HepG2 (cell line): ENCODE measurements around the gene EYA4. TPM values are rescaled to one million over a fixed set of nuclear protein-coding genes. Genes with fewer than 3 reads are reported as not detected.

Source experiments
- ATAC-seq: fragments of 200-7000 bp; cut with Tn5 transposase; 3 replicates; pipeline ENCODE4 v1.9.1; 2020; ENCODE audit warnings: mild to moderate bottlenecking, moderate library complexity
- BruUV-seq: library from RNA; stranded (reverse); fragments of 400-500 nt; replicated peaks from 2 replicates; lab custom pipeline; 2021; lab: Mats Ljungman, UMichigan
- CTCF ChIA-PET: fragments of 300-600 bp; formaldehyde crosslinking; extraction: SDS; loops from one replicate; lab custom pipeline; 2021; ENCODE audit warnings: low total read pairs, inconsistent platforms, low intra/inter-chr PET ratio; lab: Yijun Ruan, JAX
- POLR2A ChIA-PET: fragments of 350-600 bp; sonication (Branson Sonifier 250); formaldehyde crosslinking; loops from one replicate; lab custom pipeline; 2020; ENCODE audit warnings: antibody characterized with exemption, inconsistent platforms; lab: Yijun Ruan, JAX
- DNase-seq: peaks from one replicate; pipeline ENCODE4 v3.0.0-alpha.2; 2015; ENCODE audit warnings: low spot score
- FAIRE-seq: peaks from 3 replicates; lab custom pipeline; 2011; peaks lifted over from hg19 to GRCh38; lab: Jason Lieb, UNC
- H2AFZ ChIP-seq: one replicate; pipeline ENCODE4 v1.6.1; 2011; ENCODE audit warnings: low read length, inconsistent platforms
- H3K27ac ChIP-seq: fragments of 300-600 bp; 3 replicates; pipeline ENCODE4 v1.8.0; 2011; ENCODE audit warnings: mixed run types, mild to moderate bottlenecking, mixed read lengths, low read length, inconsistent platforms; ENCODE audit not compliant: insufficient read depth; ENCODE audit errors: extremely low read length
- H3K27me3 ChIP-seq, 2 experiments: fragments of 200-600 bp in 1 of 2; 2 replicates in 1 of 2; 3 replicates in 1 of 2; pipeline versions ENCODE4 v1.6.0 to v1.8.0; 2011; ENCODE audit warnings: low read length in 2 of 2, mild to moderate bottlenecking in 2 of 2, moderate library complexity in 2 of 2, inconsistent platforms in 1 of 2; ENCODE audit not compliant: insufficient read depth in 2 of 2, control insufficient read depth in 1 of 2
- H3K36me3 ChIP-seq, 2 experiments: fragments of 200-600 bp in 1 of 2; replicated peaks in 1 of 2; 2 replicates in 1 of 2; 3 replicates in 1 of 2; pipeline versions ENCODE4 v1.5.1 to v1.8.0; 2011; ENCODE audit warnings: low read length in 2 of 2, inconsistent platforms in 1 of 2; ENCODE audit not compliant: insufficient read depth in 2 of 2, control insufficient read depth in 1 of 2
- H3K4me1 ChIP-seq: 2 replicates; pipeline ENCODE4 v1.5.1; 2012; ENCODE audit warnings: low read length, inconsistent platforms; ENCODE audit not compliant: insufficient read depth
- H3K4me2 ChIP-seq: 2 replicates; pipeline ENCODE4 v1.6.0; 2011; ENCODE audit warnings: low read depth, low read length, inconsistent platforms
- H3K4me3 ChIP-seq, 3 experiments: fragments of 200-600 bp in 1 of 3; sonication (generic), shearing (Covaris generic) in 1 of 3; replicated peaks in 1 of 3; 2 replicates each; pipeline ENCODE4 v1.5.1; 2011 to 2016; ENCODE audit warnings: low read length in 3 of 3, inconsistent platforms in 2 of 3, low read depth in 2 of 3, mild to moderate bottlenecking in 2 of 3, control low read depth in 1 of 3, mixed read lengths in 1 of 3; ENCODE audit not compliant: insufficient read depth in 1 of 3
- H3K79me2 ChIP-seq: one replicate; pipeline ENCODE4 v1.6.1; 2011; ENCODE audit warnings: low read length, inconsistent platforms; ENCODE audit not compliant: insufficient read depth
- H3K9ac ChIP-seq: 2 replicates; pipeline ENCODE4 v1.6.0; 2011; ENCODE audit warnings: mild to moderate bottlenecking, low read depth, low read length, inconsistent platforms; ENCODE audit not compliant: insufficient read depth
- H3K9me3 ChIP-seq: 2 replicates; pipeline ENCODE4 v1.5.1; 2012; ENCODE audit warnings: mild to moderate bottlenecking, low read length
- H4K20me1 ChIP-seq: 2 replicates; pipeline ENCODE4 v1.6.0; 2011; ENCODE audit warnings: inconsistent platforms, mild to moderate bottlenecking, low read length, moderate library complexity; ENCODE audit not compliant: insufficient read depth
- ATF2 ChIP-seq: sonication (generic); formaldehyde crosslinking; IDR thresholded peaks from 2 replicates; pipeline ENCODE4 v1.4.0; 2020; ENCODE audit warnings: missing genetic modification reagents
- CCDC6 ChIP-seq: sonication (generic); formaldehyde crosslinking; IDR thresholded peaks from 2 replicates; pipeline ENCODE4 v1.8.1; 2022; ENCODE audit warnings: mild to moderate bottlenecking, missing genetic modification reagents, moderate library complexity
- EZH2 ChIP-seq: conservative IDR thresholded peaks from 2 replicates; pipeline ENCODE4 v1.6.1; 2012; ENCODE audit warnings: mild to moderate bottlenecking, low read depth, low read length, moderate library complexity
- MED1 ChIP-seq: sonication (generic); formaldehyde crosslinking; IDR thresholded peaks from 2 replicates; pipeline ENCODE4 v1.4.0; 2020; ENCODE audit warnings: missing genetic modification reagents
- TARDBP ChIP-seq: sonication (generic); formaldehyde crosslinking; IDR thresholded peaks from 2 replicates; pipeline ENCODE4 v1.8.0; 2022; ENCODE audit warnings: mild to moderate bottlenecking, missing genetic modification reagents
- USF2 ChIP-seq, 2 experiments: sonication (generic) in 1 of 2; formaldehyde crosslinking in 1 of 2; IDR thresholded peaks; 2 replicates each; pipeline versions ENCODE4 v1.5.1 to v1.6.1; 2011 to 2020; ENCODE audit warnings: borderline replicate concordance in 1 of 2, low read depth in 1 of 2, low read length in 1 of 2, mild to moderate bottlenecking in 1 of 2, missing genetic modification reagents in 1 of 2, moderate library complexity in 1 of 2
- ZNF563 ChIP-seq: sonication (generic); formaldehyde crosslinking; IDR thresholded peaks from 2 replicates; pipeline ENCODE4 v1.8.0; 2022; ENCODE audit warnings: mild to moderate bottlenecking, moderate library complexity, missing genetic modification reagents
- WGBS: methylation state at CpG from one replicate; pipeline ENCODE4 v1.1.6; 2017; ENCODE audit warnings: low lambda C conversion rate; 5-methylcytosine and 5-hydroxymethylcytosine counted together
- in situ Hi-C: cut with HindIII; loops from 2 replicates; pipeline ENCODE4 v1.10.0; 2017; ENCODE audit warnings: low pct_unique_long_range_greater_than_20kb; ENCODE audit not compliant: extremely low pct_ligation_motif_present
- intact Hi-C: fragments of 100-400 bp; cut with micrococcal nuclease; formaldehyde crosslinking; loops from one replicate; pipeline ENCODE4 v1.10.0; 2022; ENCODE audit not compliant: unreplicated experiment
- polyA plus RNA-seq, 8 experiments: library from polyadenylated mRNA; depleted of rRNA in 3 of 8; stranded (reverse) in 7 of 8; unstranded in 1 of 8; fragments of >200 nt; fragmentation: Illumina TruSeq in 4 of 8; extraction: Trizol in 4 of 8; gene quantifications; 2 replicates each; pipeline versions ENCODE4 v1.2.1 to v1.2.3, GENCODE V29; 2011 to 2016; ENCODE audit warnings: low read depth in 4 of 8, missing spikeins in 1 of 8, mixed read lengths in 1 of 8; ENCODE audit not compliant: insufficient read depth in 1 of 8
- total RNA-seq, 5 experiments: library from RNA; depleted of rRNA; stranded (reverse); fragments of >200 nt; fragmentation: Illumina TruSeq; extraction: Trizol; gene quantifications; 2 replicates each; pipeline ENCODE4 v1.2.3, GENCODE V29; 2016; ENCODE audit warnings: low read depth in 1 of 5

EYA4 gene
- total and polyA plus RNA-seq, 2 of the 13 experiments (the other 11 are each of a cell fraction or from before 2014, with no cell fraction given): not detected

- Histone ChIP-seq H3K27me3 (no peaks in the 10 kb centered on the region; a peak in 1 of 5 replicates), H3K36me3 (no peaks in the 10 kb centered on the region), H3K79me2 (no peaks in the 10 kb centered on the region), H3K4me1 (no peaks in the 10 kb centered on the region), H3K9ac (no peak overlapping the region), H4K20me1 (no peaks in the 10 kb centered on the region), H2AFZ (no peak overlapping the region), H3K27ac (no peak overlapping the region), H3K4me2 (no peak overlapping the region), H3K4me3 (no peak overlapping the region), H3K9me3 (no peaks in the 10 kb centered on the region)
- ATAC-seq: no peak
- no TSS peak for BruUV-seq
- no peak for TF ChIP-seq MED1
- no peak for TF ChIP-seq ZNF563 (CRISPR knock-in tag)
- TF ChIP-seq EZH2: no peak
- no peak for TF ChIP-seq ATF2 (CRISPR knock-in tag)
- TF ChIP-seq TARDBP: no peak
- TF ChIP-seq CCDC6: no peak
- no peak for TF ChIP-seq USF2 (IDR thresholded peaks at IDR 0.05; ENCODE audit: low read depth, low read length)
- TF ChIP-seq USF2 (CRISPR knock-in tag; IDR thresholded peaks at IDR 0.05; ENCODE audit: borderline replicate concordance): no peak
- 25% methylated on average over 5 of the region's 5 CpGs for whole genome bisulfite sequencing
- CTCF ChIA-PET: no interaction called here
- POLR2A ChIA-PET: no interaction called here
- FAIRE-seq: no peak
- intact Hi-C loops: no loop called here
- in situ Hi-C loops: no loop called here
- no peak for DNase-seq
These were observed 303.3 kb downstream of the EYA4 start for GRCh38 chr6:133544419-133544818.
